ENCODE measurements around the gene HOXD3.

Gene HOXD3

GRCh38 chr2:176134035-176134434, 23.1 kb upstream of the HOXD3 start:
- Histone ChIP-seq H3K9ac (no peak overlapping the region), H3K4me2 (ENCODE audit: low read length) (no peak overlapping the region), H3K27ac (no peak overlapping the region), H3K79me2 (no peaks in the 10 kb centered on the region), H3K27me3 (ENCODE audit: control insufficient read depth, insufficient read depth, low read length) (peaks cover 24% of the 10 kb centered on the region), H3K9me3 (ENCODE audit: control insufficient read depth, low read length) (peaks cover 4% of the 10 kb centered on the region), H3K4me3 (ENCODE audit: low read depth, low read length) (no peak overlapping the region), H3K36me3 (ENCODE audit: control insufficient read depth, insufficient read depth, low read length) (no peaks in the 10 kb centered on the region), H2AFZ (no peak overlapping the region), H3K4me1 (no peaks in the 10 kb centered on the region)
- TF ChIP-seq CTCF (IDR thresholded peaks at IDR 0.05), result no peak

GRCh38 chr2:176135035-176135440, 22.1 kb upstream of the HOXD3 start:
- Histone ChIP-seq H3K9me3 (ENCODE audit: control insufficient read depth, low read length) (peaks cover 4% of the 10 kb centered on the region), H3K9ac (no peak overlapping the region), H3K27me3 (ENCODE audit: control insufficient read depth, insufficient read depth, low read length) (peaks cover 24% of the 10 kb centered on the region), H3K4me3 (ENCODE audit: low read depth, low read length) (no peak overlapping the region), H3K36me3 (ENCODE audit: control insufficient read depth, insufficient read depth, low read length) (no peaks in the 10 kb centered on the region), H2AFZ (no peak overlapping the region), H3K79me2 (no peaks in the 10 kb centered on the region), H3K4me1 (no peaks in the 10 kb centered on the region), H3K27ac (no peak overlapping the region), H3K4me2 (ENCODE audit: low read length) (no peak overlapping the region)
- TF ChIP-seq CTCF (IDR thresholded peaks at IDR 0.05), result no peak

- H3K27me3 ChIP-seq (ENCODE audit: control insufficient read depth, insufficient read depth, low read length), result peaks cover 24% of the 10 kb centered on the region
- H2AFZ ChIP-seq, result no peak overlapping the region
- H3K36me3 ChIP-seq (ENCODE audit: control insufficient read depth, insufficient read depth, low read length), result no peaks in the 10 kb centered on the region
- H3K9me3 ChIP-seq (ENCODE audit: control insufficient read depth, low read length), result no peaks in the 10 kb centered on the region
- H3K4me3 ChIP-seq (ENCODE audit: low read depth, low read length), result peak overlapping the region; percentile 33
- H3K4me1 ChIP-seq, result no peaks in the 10 kb centered on the region
- no peak overlapping the region for H3K9ac ChIP-seq
- no peak for TF ChIP-seq CTCF (IDR thresholded peaks at IDR 0.05)
- H3K79me2 ChIP-seq, result no peaks in the 10 kb centered on the region
- no peak overlapping the region for H3K27ac ChIP-seq
- H3K4me2 ChIP-seq (ENCODE audit: low read length), result peak overlapping the region; percentile 18
These were observed 20.5 kb upstream of the HOXD3 start for GRCh38 chr2:176136374-176137251.

GRCh38 chr2:176137252-176137580, 19.9 kb upstream of the HOXD3 start:
- no peak overlapping the region for H3K4me2 ChIP-seq (ENCODE audit: low read length)
- no peaks in the 10 kb centered on the region for H3K4me1 ChIP-seq
- H3K9ac ChIP-seq, result no peak overlapping the region
- no peak for TF ChIP-seq CTCF (IDR thresholded peaks at IDR 0.05)
- no peak overlapping the region for H3K27ac ChIP-seq
- no peaks in the 10 kb centered on the region for H3K79me2 ChIP-seq
- H3K27me3 ChIP-seq (ENCODE audit: control insufficient read depth, insufficient read depth, low read length), result peaks cover 24% of the 10 kb centered on the region
- H3K4me3 ChIP-seq (ENCODE audit: low read depth, low read length), result peak overlapping the region; percentile 33
- H2AFZ ChIP-seq, result no peak overlapping the region
- no peaks in the 10 kb centered on the region for H3K9me3 ChIP-seq (ENCODE audit: control insufficient read depth, low read length)
- no peaks in the 10 kb centered on the region for H3K36me3 ChIP-seq (ENCODE audit: control insufficient read depth, insufficient read depth, low read length)

GRCh38 chr2:176137906-176138305, 19.2 kb upstream of the HOXD3 start:
- no peak overlapping the region for H3K27ac ChIP-seq

More at GRCh38 chr2:176137906-176138305, 19.2 kb upstream of the HOXD3 start:
- TF ChIP-seq CTCF (IDR thresholded peaks at IDR 0.05), result no peak
- Histone ChIP-seq H3K4me3 (ENCODE audit: low read depth, low read length) (no peak overlapping the region), H3K4me1 (no peaks in the 10 kb centered on the region), H3K9ac (no peak overlapping the region), H2AFZ (no peak overlapping the region), H3K9me3 (ENCODE audit: control insufficient read depth, low read length) (no peaks in the 10 kb centered on the region), H3K79me2 (no peaks in the 10 kb centered on the region), H3K36me3 (ENCODE audit: control insufficient read depth, insufficient read depth, low read length) (no peaks in the 10 kb centered on the region), H3K4me2 (ENCODE audit: low read length) (no peak overlapping the region), H3K27me3 (ENCODE audit: control insufficient read depth, insufficient read depth, low read length) (peaks cover 22% of the 10 kb centered on the region)
